ENCODE results near the gene DUSP11.

DUSP11 gene

GRCh38 chr2:73716543-73717250 lies 63.2 kb downstream of the DUSP11 start:
- DNase-seq = no peak

GRCh38 chr2:73714091-73714490 lies 65.8 kb downstream of the DUSP11 start:
- DNase-seq = no peak

All from NCI-H1930 (cell line).